GM19463 (cell line): ENCODE results near the gene IBA57.

Source experiments
- ATAC-seq: cut with Tn5 transposase; IDR thresholded peaks from one replicate; pipeline ENCODE4 v1.9.1; 2021; ENCODE audit warnings: mild to moderate bottlenecking, moderate library complexity; ENCODE audit not compliant: unreplicated experiment

The IBA57 gene

GRCh38 chr1:228155596-228156514 is 9.7 kb upstream of the IBA57 start:
- no peak for ATAC-seq

- no peak for ATAC-seq
These were observed 9.1 kb upstream of the IBA57 start for GRCh38 chr1:228156515-228156881.

DNA sequence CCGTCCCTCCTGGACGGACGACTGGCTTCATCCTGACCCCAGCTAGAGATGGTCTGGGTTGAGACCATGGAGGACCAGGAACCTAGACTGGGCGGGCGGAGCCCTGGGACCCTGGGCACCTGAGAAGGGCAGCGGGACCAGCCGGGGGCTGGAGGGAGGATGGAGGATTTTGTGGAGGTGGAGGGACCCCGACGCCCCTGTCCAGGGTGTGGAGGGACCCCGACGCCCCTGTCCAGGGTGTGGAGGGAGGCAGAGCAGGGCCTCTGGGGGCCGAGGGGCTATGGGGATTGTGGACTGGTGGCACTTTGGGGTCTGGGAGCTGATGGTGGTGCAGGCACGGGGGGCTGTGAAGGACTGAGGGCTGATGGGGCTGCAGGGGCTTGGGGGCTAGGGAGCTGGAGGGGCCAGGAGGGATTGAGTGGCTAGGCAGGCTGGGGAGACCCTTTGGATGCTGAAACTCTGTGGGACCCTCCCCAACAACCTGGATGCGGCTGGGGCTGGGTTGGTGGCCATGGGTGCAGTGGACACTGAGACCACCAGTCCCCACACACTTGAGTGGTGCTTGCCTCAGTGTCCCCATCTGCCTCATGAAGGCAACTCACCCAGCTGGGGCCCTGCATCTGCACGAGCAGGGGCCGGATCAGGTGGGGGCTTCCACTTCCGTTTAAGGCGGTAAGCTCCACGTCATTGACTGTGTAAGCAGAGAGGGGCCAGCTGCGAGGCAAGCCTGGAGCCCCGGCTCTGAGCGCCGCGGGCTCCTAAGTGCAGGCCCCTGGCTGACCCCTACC is 8.5 kb upstream of the IBA57 start:
- no peak for ATAC-seq

DNA sequence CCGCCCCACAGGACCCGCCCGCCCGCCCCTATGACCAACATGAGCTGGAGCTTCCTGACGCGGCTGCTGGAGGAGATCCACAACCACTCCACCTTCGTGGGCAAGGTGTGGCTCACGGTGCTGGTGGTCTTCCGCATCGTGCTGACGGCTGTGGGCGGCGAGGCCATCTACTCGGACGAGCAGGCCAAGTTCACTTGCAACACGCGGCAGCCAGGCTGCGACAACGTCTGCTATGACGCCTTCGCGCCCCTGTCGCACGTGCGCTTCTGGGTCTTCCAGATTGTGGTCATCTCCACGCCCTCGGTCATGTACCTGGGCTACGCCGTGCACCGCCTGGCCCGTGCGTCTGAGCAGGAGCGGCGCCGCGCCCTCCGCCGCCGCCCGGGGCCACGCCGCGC is 7.9 kb upstream of the IBA57 start:
- no peak for ATAC-seq

- no peak for ATAC-seq
These were observed 7.2 kb upstream of the IBA57 start for GRCh38 chr1:228158151-228159007.

DNA sequence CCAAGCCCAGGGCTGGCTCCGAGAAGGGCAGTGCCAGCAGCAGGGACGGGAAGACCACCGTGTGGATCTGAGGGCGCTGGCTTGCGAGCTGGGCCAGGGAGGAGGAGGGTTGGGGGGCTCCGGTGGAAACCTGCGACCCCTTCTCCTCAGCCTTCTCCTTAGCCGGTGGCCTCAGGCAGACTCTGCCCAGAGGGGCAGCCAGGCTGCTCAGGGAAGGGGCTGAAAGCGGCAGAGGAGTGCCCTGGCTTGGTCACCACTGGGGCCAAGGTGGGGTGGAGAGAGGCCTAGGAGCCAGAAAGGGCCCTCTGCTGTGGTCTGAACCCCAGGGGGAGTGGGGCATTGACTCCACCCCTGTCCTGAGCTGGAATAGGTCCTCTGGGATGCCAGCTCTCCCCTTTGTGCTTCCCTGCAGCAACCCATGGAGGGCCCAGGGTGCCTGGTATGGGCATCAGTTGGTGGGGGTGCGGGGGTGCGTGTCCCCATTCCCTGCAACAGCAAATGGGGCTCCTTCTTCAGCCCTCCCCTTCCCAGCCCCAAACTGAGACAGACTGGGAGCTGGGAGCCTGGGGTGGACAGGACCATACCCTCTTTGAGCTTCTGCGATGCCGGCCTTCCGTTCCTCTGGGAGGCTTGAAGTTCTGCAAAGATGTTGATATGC is 6.5 kb upstream of the IBA57 start:
- ATAC-seq, result no peak

DNA sequence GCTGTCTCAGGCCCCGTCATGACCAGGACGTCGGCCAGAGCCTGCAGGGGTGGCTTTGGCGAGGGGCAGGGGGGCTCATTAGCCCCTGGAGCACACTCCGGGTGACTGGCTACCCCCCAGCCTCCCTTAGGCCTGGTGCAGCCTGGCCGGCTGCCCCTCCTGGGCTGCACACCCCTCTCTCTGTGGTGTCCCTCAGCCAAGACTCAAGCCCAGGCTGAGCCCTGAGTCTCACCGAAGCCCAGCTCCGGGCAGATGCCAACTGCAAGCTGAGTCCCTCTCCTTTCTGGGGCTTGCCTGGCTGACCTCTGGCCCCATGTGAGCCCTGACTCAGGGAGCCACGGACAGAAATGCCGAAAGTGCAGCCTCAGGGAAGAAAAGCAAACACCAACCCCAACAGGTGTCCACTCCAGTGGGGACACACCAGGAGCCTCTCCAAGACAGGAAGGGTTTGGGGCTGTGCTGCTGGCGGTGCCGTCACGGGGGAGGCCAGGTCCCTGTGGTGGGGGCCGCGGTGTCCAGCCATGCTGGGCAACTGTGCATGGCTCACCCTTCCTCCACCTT is 5.3 kb upstream of the IBA57 start:
- ATAC-seq, result no peak

DNA sequence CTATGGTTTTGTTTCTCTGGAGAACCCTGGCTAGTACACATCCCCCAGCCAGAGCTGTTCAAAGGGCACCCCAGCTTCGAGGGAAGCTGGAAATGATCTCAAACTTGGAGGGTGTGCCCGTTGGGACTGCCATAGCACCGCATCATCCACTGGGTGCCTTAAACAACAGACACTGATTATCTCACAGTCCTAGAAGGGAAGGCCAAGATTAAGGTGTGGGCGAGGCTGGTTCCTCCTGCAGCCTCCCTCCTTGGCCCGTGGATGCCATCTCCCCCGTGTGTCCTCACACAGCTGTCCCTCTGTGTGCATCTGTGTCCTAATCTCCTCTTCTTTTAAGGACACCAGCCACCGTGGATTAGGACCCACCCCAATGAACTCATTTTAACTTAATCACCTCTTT is 4.2 kb upstream of the IBA57 start:
- no peak for ATAC-seq

GRCh38 chr1:228161866-228162265 is 3.7 kb upstream of the IBA57 start:
- no peak for ATAC-seq

- ATAC-seq, result no peak
These were observed 3.2 kb upstream of the IBA57 start for GRCh38 chr1:228162286-228163006.

- ATAC-seq, result no peak
These were observed 2.4 kb upstream of the IBA57 start for GRCh38 chr1:228163007-228163753.

GRCh38 chr1:228163776-228164519 is 1.7 kb upstream of the IBA57 start:
- no peak for ATAC-seq

- ATAC-seq, result no peak
These were observed 838 bp upstream of the IBA57 start for GRCh38 chr1:228164561-228165371.

GRCh38 chr1:228166170-228166936 is 749 bp downstream of the IBA57 start:
- peak; percentile 13 for ATAC-seq

- no peak for ATAC-seq
These were observed 3.1 kb downstream of the IBA57 start for GRCh38 chr1:228168563-228169270.

DNA sequence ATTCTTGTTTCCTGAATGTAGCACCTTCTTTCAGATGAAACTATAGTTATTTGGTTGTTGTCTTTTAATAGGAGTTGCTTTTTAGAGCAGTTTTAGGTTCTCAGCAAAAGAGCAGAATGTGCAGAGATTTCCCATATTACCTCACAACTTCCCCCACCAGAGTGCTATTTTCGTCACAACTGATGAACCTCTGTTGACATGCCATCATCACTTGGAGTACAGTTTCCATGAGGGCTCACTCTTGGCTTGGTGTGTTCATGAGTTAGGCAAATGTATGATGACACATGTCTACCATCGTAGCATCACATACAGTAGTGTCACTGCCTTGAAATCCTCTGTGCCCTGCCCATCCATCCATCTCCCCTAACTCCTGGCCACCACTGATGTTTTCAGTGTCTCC is 3.7 kb downstream of the IBA57 start:
- no peak for ATAC-seq
